Measurements from ENCODE around the gene TRPV2.

The TRPV2 gene

DNA sequence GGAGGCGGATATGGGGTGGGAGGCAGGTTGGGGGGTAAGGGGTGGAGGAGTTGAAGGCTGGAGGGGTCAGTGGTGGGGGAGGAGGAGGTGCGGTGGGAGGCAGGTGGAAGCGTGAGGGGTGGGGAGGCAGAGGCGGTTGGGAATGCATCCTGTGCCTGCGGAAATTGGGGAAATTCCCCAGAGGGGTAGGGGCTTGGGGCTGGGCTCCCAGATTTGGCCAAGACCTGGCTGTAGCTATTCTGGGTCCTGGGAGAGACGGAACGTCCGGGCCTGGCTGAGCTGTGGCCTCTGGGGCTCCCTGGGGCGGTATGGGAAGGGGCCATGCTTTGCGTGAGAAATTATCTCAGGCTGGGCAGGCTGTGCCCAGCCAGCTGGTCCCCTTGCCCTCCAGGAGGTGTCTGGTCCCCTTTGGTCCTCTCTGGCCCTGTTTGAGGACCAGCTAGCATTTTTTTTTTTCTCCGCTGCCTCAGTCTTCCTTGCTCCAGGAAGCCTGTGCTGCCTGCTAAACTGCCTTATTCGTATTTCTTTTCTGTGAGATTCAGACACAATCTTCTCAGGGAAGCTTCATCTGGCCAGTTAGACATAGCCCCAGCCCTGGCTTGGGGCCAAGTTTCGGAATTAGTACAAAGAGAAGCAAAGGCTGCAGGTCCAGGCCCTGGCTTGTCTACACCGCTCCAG, 7.3 kb upstream of the TRPV2 start:
- H3K9me3 ChIP-seq (ENCODE audit: insufficient read depth, low read length, severe bottlenecking) = no peaks in the 10 kb centered on the region
- no peak overlapping the region for H3K27ac ChIP-seq (ENCODE audit: low read length)
- no peak overlapping the region for H3K4me3 ChIP-seq (ENCODE audit: low read depth in 1 of 2, low read length in 2 of 2)
- no peaks in the 10 kb centered on the region for H3K4me1 ChIP-seq (ENCODE audit: insufficient read depth, low read length)
- no peak overlapping the region for H3K9ac ChIP-seq (ENCODE audit: low read depth, low read length)
- TF ChIP-seq EZH2 (IDR thresholded peaks at IDR 0.05; ENCODE audit: borderline replicate concordance, low read depth, low read length, severe bottlenecking) = no peak
- TF ChIP-seq, protein P1, sequence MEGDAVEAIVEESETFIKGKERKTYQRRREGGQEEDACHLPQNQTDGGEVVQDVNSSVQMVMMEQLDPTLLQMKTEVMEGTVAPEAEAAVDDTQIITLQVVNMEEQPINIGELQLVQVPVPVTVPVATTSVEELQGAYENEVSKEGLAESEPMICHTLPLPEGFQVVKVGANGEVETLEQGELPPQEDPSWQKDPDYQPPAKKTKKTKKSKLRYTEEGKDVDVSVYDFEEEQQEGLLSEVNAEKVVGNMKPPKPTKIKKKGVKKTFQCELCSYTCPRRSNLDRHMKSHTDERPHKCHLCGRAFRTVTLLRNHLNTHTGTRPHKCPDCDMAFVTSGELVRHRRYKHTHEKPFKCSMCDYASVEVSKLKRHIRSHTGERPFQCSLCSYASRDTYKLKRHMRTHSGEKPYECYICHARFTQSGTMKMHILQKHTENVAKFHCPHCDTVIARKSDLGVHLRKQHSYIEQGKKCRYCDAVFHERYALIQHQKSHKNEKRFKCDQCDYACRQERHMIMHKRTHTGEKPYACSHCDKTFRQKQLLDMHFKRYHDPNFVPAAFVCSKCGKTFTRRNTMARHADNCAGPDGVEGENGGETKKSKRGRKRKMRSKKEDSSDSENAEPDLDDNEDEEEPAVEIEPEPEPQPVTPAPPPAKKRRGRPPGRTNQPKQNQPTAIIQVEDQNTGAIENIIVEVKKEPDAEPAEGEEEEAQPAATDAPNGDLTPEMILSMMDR (IDR thresholded peaks at IDR 0.05; ENCODE audit: borderline replicate concordance, extremely low read depth, low read length, poor library complexity, severe bottlenecking) = no peak
- no peaks in the 10 kb centered on the region for H3K27me3 ChIP-seq (ENCODE audit: insufficient read depth, low read length, poor library complexity)
- no peak for DNase-seq
- H3K4me2 ChIP-seq (ENCODE audit: insufficient read depth, low read length) = no peak overlapping the region
- no peaks in the 10 kb centered on the region for H4K20me1 ChIP-seq (ENCODE audit: insufficient read depth, low read length)
- ATAC-seq (ENCODE audit: insufficient read depth, low read depth) = no peak
- no peak overlapping the region for H2AFZ ChIP-seq (ENCODE audit: low read depth, low read length)
- no peaks in the 10 kb centered on the region for H3K79me2 ChIP-seq (ENCODE audit: insufficient read depth, low read length)
- H3K36me3 ChIP-seq (ENCODE audit: insufficient read depth, low read length) = no peaks in the 10 kb centered on the region

DNA sequence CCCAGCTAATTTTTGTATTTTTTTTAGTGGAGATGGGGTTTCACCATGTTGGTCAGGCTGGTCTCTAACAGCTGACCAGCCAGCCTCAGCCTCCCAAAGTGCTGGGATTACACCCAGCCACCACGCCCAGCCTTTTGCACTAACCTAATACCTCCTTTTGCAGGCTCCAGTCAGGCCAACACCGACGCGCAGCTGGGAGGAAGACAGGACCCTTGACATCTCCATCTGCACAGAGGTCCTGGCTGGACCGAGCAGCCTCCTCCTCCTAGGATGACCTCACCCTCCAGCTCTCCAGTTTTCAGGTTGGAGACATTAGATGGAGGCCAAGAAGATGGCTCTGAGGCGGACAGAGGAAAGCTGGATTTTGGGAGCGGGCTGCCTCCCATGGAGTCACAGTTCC, 2.0 kb downstream of the TRPV2 start:
- H3K4me3 ChIP-seq (ENCODE audit: low read depth in 1 of 2, low read length in 2 of 2) = peak overlapping the region in 1 of 2 experiments; percentile 2; a peak in 1 of 4 replicates
- no peak overlapping the region for H3K9ac ChIP-seq (ENCODE audit: low read depth, low read length)
- DNase-seq (no peak), ATAC-seq (ENCODE audit: insufficient read depth, low read depth) (no peak)
- no peaks in the 10 kb centered on the region for H3K27me3 ChIP-seq (ENCODE audit: insufficient read depth, low read length, poor library complexity)
- peaks cover 2% of the 10 kb centered on the region; the same call in 1 of the 2 replicates for H4K20me1 ChIP-seq (ENCODE audit: insufficient read depth, low read length)
- peaks cover 34% of the 10 kb centered on the region for H3K36me3 ChIP-seq (ENCODE audit: insufficient read depth, low read length)
- H2AFZ ChIP-seq (ENCODE audit: low read depth, low read length) = no peak overlapping the region
- peaks cover 31% of the 10 kb centered on the region for H3K4me1 ChIP-seq (ENCODE audit: insufficient read depth, low read length)
- no peak for TF ChIP-seq EZH2 (IDR thresholded peaks at IDR 0.05; ENCODE audit: borderline replicate concordance, low read depth, low read length, severe bottlenecking)
- TF ChIP-seq, protein P1 (IDR thresholded peaks at IDR 0.05; ENCODE audit: borderline replicate concordance, extremely low read depth, low read length, poor library complexity, severe bottlenecking) = no peak
- H3K4me2 ChIP-seq (ENCODE audit: insufficient read depth, low read length) = peak overlapping the region; percentile 95
- peak overlapping the region; percentile 86 for H3K27ac ChIP-seq (ENCODE audit: low read length)
- H3K79me2 ChIP-seq (ENCODE audit: insufficient read depth, low read length) = peaks cover 24% of the 10 kb centered on the region
- H3K9me3 ChIP-seq (ENCODE audit: insufficient read depth, low read length, severe bottlenecking) = no peaks in the 10 kb centered on the region

DNA sequence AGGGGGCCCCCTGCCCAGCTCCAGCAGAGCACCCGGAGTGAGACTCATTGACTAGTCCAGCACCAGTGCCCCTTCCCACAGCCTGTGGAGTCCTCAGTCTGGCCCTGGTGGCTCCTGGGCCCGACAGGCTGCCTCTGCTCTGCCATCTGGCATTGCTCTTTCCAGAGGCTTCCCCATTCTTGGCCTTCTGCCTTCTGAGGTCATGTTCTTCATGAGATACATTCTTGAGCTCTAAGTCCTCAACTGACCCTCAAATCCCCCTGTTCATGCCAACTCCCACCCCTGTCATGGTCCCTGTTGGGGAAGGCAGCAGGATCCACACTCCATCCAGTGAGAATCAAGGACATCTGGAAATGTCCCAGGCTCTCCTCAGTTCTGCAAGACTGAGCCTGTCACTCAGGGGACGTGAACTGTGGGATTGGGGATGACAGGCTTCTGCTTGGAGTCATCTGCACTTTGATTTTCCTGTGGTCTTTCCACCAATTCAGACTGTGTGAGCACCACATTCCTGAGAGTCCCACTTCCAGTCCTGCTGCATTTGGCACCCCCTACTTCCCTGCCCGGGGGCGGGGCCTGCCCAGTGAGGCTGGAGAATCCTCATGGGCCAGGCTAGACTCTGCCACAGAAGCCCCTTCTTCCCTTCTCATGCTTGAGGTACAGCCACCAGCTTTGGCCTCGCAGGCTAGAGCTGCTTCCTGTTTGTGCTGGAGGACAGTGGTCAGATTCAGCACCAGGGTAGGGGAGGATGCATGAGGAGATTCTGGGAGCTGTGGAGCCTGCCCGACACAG, 2.7 kb downstream of the TRPV2 start:
- Histone ChIP-seq H4K20me1 (ENCODE audit: insufficient read depth, low read length) (peaks cover 2% of the 10 kb centered on the region; the same call in 1 of the 2 replicates), H3K4me1 (ENCODE audit: insufficient read depth, low read length) (peaks cover 31% of the 10 kb centered on the region), H3K9ac (ENCODE audit: low read depth, low read length) (no peak overlapping the region), H3K4me3 (ENCODE audit: low read depth in 1 of 2, low read length in 2 of 2) (no peak overlapping the region), H3K27me3 (ENCODE audit: insufficient read depth, low read length, poor library complexity) (no peaks in the 10 kb centered on the region), H3K9me3 (ENCODE audit: insufficient read depth, low read length, severe bottlenecking) (no peaks in the 10 kb centered on the region), H3K36me3 (ENCODE audit: insufficient read depth, low read length) (peaks cover 41% of the 10 kb centered on the region), H2AFZ (ENCODE audit: low read depth, low read length) (no peak overlapping the region), H3K27ac (ENCODE audit: low read length) (0 out of 2 replicates have a peak overlapping the region, but pooled peaks have one; percentile 86), H3K79me2 (ENCODE audit: insufficient read depth, low read length) (peaks cover 24% of the 10 kb centered on the region), H3K4me2 (ENCODE audit: insufficient read depth, low read length) (no peak overlapping the region)
- DNase-seq = no peak
- no peak for ATAC-seq (ENCODE audit: insufficient read depth, low read depth)
- TF ChIP-seq, protein P1 (IDR thresholded peaks at IDR 0.05; ENCODE audit: borderline replicate concordance, extremely low read depth, low read length, poor library complexity, severe bottlenecking) = no peak
- TF ChIP-seq EZH2 (IDR thresholded peaks at IDR 0.05; ENCODE audit: borderline replicate concordance, low read depth, low read length, severe bottlenecking) = no peak
